HG03457 (cell line): Measurements from ENCODE around the gene NUTM2B.
"Not testable (repeated sequence)": the region's sequence is repeated elsewhere in the genome, so short reads cannot be mapped to it uniquely, and the experiment has no call there.

ENCODE experiments used
- ATAC-seq: cut with Tn5 transposase; IDR thresholded peaks from one replicate; pipeline ENCODE4 v1.9.1; 2021; ENCODE audit warnings: moderate number of reproducible peaks; ENCODE audit not compliant: unreplicated experiment

Gene NUTM2B

DNA sequence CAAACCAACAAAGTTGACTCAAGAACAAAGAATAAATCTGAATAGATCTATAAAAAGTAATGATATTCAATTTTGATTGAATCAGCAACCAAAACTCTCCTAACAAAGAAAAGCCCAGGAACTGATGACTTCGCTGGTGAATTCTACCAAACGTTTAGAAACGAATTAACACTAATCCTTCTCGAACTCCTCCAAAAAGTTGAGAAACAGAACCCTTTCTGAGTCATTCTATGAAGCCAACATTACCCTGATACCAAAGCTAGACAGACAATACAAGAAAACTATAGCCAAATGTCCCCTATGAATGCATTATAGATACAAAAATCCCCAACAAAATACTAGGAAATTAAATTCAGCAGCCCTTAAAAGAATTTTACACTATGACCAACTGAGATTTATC, 17.0 kb downstream of the NUTM2B start:
- ATAC-seq, result not testable (repeated sequence)

DNA sequence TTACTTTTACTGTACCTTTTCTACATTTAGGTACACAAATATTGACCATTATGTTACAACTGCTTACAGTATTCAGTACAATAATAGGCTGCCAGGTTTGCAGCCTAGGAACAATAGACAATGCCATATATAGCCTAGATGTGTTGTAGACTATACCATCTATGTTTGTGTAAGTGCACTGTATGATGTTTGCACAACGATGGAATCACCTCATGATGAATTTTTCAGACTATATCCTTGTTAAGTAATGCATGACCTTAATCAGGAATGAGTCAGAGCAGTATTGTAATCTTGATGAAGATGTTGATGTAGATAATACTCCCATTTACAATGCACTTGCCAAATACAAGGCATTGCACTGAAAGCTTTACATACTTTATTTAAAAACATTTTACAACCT, 23.6 kb downstream of the NUTM2B start:
- not testable (repeated sequence) for ATAC-seq

DNA sequence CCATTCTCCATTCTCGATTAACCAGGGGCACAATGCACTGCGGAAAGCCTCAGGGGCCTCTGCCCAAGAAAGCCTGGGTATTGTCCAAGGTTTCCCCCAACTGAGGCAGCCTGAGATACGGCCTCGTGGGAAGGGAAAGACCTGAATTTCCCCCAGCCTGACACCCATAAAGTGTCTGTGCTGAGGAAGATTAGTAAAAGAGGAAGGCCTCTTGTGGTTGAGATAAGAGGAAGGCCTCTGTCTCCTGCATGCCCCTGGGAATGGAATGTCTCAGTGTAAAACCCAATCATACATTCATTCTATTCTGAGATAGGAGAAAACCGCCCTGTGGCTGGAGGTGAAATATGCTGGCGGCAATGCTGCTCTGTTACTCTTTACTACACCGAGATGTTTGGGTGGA, 41.8 kb downstream of the NUTM2B start:
- not testable (repeated sequence) for ATAC-seq

GRCh38 chr10:79748510-79748909, 45.5 kb downstream of the NUTM2B start:
- not testable (repeated sequence) for ATAC-seq

DNA sequence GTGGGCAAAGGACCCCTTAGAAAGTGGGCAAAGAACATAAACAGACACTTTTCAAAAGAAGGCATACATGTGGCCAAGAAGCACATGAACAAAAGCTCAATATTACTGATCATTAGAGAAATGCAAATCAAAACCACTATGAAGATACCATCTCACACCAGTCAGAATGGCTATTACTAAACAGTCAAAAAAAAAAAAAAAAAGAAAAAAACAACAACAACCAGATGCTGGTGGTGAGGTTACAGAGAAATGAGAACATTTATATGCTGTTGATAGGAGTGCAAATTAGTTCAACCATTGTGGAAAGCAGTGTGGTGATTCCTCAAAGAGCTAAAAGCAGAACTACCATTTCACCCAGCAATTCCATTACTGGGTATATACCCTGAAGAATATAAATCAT, 50.6 kb downstream of the NUTM2B start:
- ATAC-seq, result not testable (repeated sequence)

DNA sequence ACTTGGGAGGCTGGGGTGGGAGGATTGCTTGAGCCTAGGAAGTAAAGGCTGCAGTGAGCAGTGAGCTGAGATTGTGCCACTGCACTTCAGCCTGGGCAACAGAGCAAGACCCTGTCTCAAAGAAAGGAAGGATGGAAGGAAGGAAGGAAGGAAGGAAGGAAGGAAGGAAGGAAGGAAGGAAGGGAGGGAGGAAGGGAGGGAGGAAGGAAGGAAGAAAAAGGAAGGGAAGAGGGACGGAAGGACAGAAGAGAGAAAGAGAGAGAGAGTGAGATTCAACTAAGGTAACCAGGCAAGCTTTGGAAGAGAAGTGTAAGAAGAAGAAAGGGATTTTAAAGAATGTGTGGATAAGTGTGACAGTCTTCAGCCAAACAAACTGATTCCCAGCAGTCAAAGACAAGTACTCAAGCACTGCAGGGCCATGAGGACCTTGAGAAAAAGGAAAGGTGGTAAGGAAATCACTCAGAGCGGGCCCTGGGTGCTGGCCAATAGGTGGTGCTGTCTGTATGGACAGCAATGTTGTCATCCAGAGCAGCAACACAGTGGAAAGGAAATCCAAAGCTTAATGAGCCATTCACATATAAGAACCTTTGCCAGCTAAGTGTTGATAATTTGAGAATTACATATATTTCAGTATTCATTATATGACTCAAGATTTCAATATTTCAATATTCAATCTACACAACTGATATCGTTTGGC, 55.4 kb downstream of the NUTM2B start:
- not testable (repeated sequence) for ATAC-seq
